HCT116 (cell line): Measurements from ENCODE around the gene TBCCD1. TPM values are rescaled to one million over a fixed set of nuclear protein-coding genes. Genes with fewer than 3 reads are reported as not detected.

Source experiments
- ATAC-seq: fragments of 200-7000 bp; cut with Tn5 transposase; 2 replicates; pipeline ENCODE4 v1.9.1; 2020; ENCODE audit warnings: mild to moderate bottlenecking, moderate library complexity
- BruUV-seq: library from RNA; stranded (reverse); fragments of 400-500 nt; replicated peaks from 2 replicates; lab custom pipeline; 2021; lab: Mats Ljungman, UMichigan
- CTCF ChIA-PET: fragments of 300-600 bp; sonication (Branson Sonifier 250); formaldehyde crosslinking; loops from one replicate; lab custom pipeline; 2021; ENCODE audit warnings: antibody characterized with exemption; lab: Charles Lee
- POLR2A ChIA-PET: fragments of 300-600, 350-600 bp; sonication (Branson Sonifier 250); formaldehyde crosslinking; loops from one replicate; lab custom pipeline; 2021; ENCODE audit warnings: antibody characterized with exemption; lab: Charles Lee
- RAD21 ChIA-PET, 2 experiments: fragments of 300-600 bp; sonication (Branson Sonifier 250); formaldehyde crosslinking; loops; one replicate each; lab custom pipeline; 2023; ENCODE audit warnings: low total read pairs in 2 of 2; ENCODE audit not compliant: uncharacterized antibody in 2 of 2, unreplicated experiment in 2 of 2, low non-redundant PET in 1 of 2; lab: Charles Lee
- DNase-seq: peaks from one replicate; pipeline ENCODE4 v3.0.0-alpha.2; 2010; ENCODE audit warnings: low read depth, low spot score
- H2AFZ ChIP-seq: fragments of 200-600 bp; shearing (Covaris generic), sonication (generic); 2 replicates; pipeline ENCODE4 v1.6.1; 2017; ENCODE audit warnings: low read depth, mixed run types, mixed read lengths, antibody characterized with exemption, low read length; ENCODE audit not compliant: poor library complexity, severe bottlenecking
- H3K27ac ChIP-seq: 2 replicates; pipeline ENCODE4 v1.5.1; 2012; ENCODE audit warnings: low read depth, low read length
- H3K27me3 ChIP-seq: fragments of 200-600 bp; sonication (generic); 2 replicates; pipeline ENCODE4 v1.6.1; 2016; ENCODE audit warnings: mixed run types, low read length, mixed read lengths; ENCODE audit not compliant: insufficient read depth
- H3K36me3 ChIP-seq, 2 experiments: fragments of 200-500 bp in 1 of 2; fragments of 200-600 bp in 1 of 2; sonication (Bioruptor generic) in 1 of 2; sonication (generic) in 1 of 2; 2 replicates each; pipeline versions ENCODE4 v1.5.1 to v1.6.1; 2014 to 2016; ENCODE audit warnings: low read length in 2 of 2, inconsistent platforms in 1 of 2, mixed read lengths in 1 of 2, mixed run types in 1 of 2; ENCODE audit not compliant: insufficient read depth in 2 of 2, control insufficient read depth in 1 of 2
- H3K4me1 ChIP-seq, 2 experiments: fragments of 200-600 bp in 1 of 2; sonication (generic) in 1 of 2; 2 replicates each; pipeline versions ENCODE4 v1.5.1 to v1.6.1; 2012 to 2017; ENCODE audit warnings: low read length in 2 of 2, inconsistent platforms in 1 of 2, mild to moderate bottlenecking in 1 of 2, mixed read lengths in 1 of 2, mixed run types in 1 of 2, moderate library complexity in 1 of 2; ENCODE audit not compliant: insufficient read depth in 2 of 2, control insufficient read depth in 1 of 2
- H3K4me2 ChIP-seq: fragments of 200-600 bp; sonication (generic); 2 replicates; pipeline ENCODE4 v1.6.1; 2017; ENCODE audit warnings: mixed run types, low read length, mixed read lengths
- H3K4me3 ChIP-seq, 2 experiments: fragments of 200-600 bp in 1 of 2; sonication (generic) in 1 of 2; replicated peaks in 1 of 2; 2 replicates each; pipeline ENCODE4 v1.5.1; 2011 to 2016; ENCODE audit warnings: low read length in 2 of 2, control low read depth in 1 of 2, low read depth in 1 of 2, mild to moderate bottlenecking in 1 of 2, mixed read lengths in 1 of 2, mixed run types in 1 of 2
- H3K79me2 ChIP-seq: fragments of 200-600 bp; sonication (generic); 2 replicates; pipeline ENCODE4 v1.6.1; 2017; ENCODE audit warnings: mild to moderate bottlenecking, mixed run types, low read length, moderate library complexity, mixed read lengths; ENCODE audit not compliant: insufficient read depth
- H3K9ac ChIP-seq: fragments of 200-600 bp; sonication (generic); 2 replicates; pipeline ENCODE4 v1.6.1; 2016; ENCODE audit warnings: low read length, mixed read lengths
- H3K9me2 ChIP-seq: fragments of 200-600 bp; sonication (generic), shearing (Covaris generic); 2 replicates; pipeline ENCODE4 v1.6.1; 2017; ENCODE audit warnings: mixed run types, mild to moderate bottlenecking, moderate library complexity; ENCODE audit not compliant: insufficient read depth
- H3K9me3 ChIP-seq, 2 experiments: fragments of 200-500 bp in 1 of 2; fragments of 200-600 bp in 1 of 2; sonication (Bioruptor generic) in 1 of 2; sonication (generic) in 1 of 2; 2 replicates each; pipeline ENCODE4 v1.6.1; 2014 to 2017; ENCODE audit warnings: low read length in 2 of 2, mixed read lengths in 2 of 2, inconsistent platforms in 1 of 2, low read depth in 1 of 2, mild to moderate bottlenecking in 1 of 2, mixed run types in 1 of 2, moderate library complexity in 1 of 2; ENCODE audit not compliant: control insufficient read depth in 1 of 2, insufficient read depth in 1 of 2
- H4K20me1 ChIP-seq: fragments of 200-600 bp; sonication (generic), shearing (Covaris generic); 2 replicates; pipeline ENCODE4 v1.6.1; 2017; ENCODE audit warnings: mixed run types, mild to moderate bottlenecking, moderate library complexity; ENCODE audit not compliant: insufficient read depth
- CBX3 ChIP-seq: IDR thresholded peaks from 2 replicates; pipeline ENCODE4 v1.6.1; 2012; ENCODE audit warnings: low read depth
- FOSL1 ChIP-seq: IDR thresholded peaks from 2 replicates; pipeline ENCODE4 v1.6.1; 2012; ENCODE audit warnings: low read depth
- RAD21 ChIP-seq: IDR thresholded peaks from 2 replicates; pipeline ENCODE4 v1.6.1; 2012; ENCODE audit warnings: low read depth, mild to moderate bottlenecking
- SP1 ChIP-seq: IDR thresholded peaks from 2 replicates; pipeline ENCODE4 v1.6.1; 2012; ENCODE audit warnings: low read depth
- ZNF274 ChIP-seq: fragments of 200-500 bp; sonication (Bioruptor generic); IDR thresholded peaks from 2 replicates; pipeline ENCODE4 v1.6.1; 2014; ENCODE audit warnings: mild to moderate bottlenecking, low read depth, low read length, inconsistent platforms
- intact Hi-C: fragments of 100-400 bp; cut with micrococcal nuclease; formaldehyde crosslinking; loops from 2 replicates; pipeline ENCODE4 v1.10.0; 2022
- total RNA-seq: library from RNA; stranded (reverse); gene quantifications from one replicate; pipeline ENCODE4 v1.2.1, GENCODE V29; 2021; ENCODE audit not compliant: unreplicated experiment
- TF ChIP-seq, protein P1 (sequence below): IDR thresholded peaks from 2 replicates; pipeline ENCODE4 v1.6.1; 2011; ENCODE audit warnings: mild to moderate bottlenecking, low read length, moderate library complexity; ENCODE audit not compliant: insufficient replicate concordance; ENCODE audit errors: extremely low read depth
- TF ChIP-seq, protein P2 (sequence below): IDR thresholded peaks from 2 replicates; pipeline ENCODE4 v1.6.1; 2012

The TBCCD1 gene
- total RNA-seq, 1 experiment from 2014 or later, result 16.8 TPM

DNA sequence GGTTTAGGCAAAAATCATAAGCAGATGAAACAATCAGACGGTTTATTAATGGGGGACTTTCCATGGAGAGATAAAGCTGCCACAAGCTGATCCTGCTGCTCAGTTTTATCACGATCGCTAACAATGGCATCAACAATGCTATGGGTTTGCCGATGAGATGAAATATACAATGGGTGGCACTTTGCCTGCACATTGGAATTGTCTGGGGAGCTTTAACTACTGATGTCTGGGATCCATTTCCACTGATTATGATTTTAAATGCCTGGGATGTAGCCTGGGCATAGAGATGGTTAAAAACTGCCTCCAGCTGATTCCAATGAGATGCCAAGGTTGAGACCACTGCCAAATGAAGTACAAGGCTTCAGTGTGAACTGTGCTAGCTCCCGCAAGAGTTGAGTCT lies 53.8 kb downstream of the TBCCD1 start (continued):
- TF ChIP-seq, protein P1, sequence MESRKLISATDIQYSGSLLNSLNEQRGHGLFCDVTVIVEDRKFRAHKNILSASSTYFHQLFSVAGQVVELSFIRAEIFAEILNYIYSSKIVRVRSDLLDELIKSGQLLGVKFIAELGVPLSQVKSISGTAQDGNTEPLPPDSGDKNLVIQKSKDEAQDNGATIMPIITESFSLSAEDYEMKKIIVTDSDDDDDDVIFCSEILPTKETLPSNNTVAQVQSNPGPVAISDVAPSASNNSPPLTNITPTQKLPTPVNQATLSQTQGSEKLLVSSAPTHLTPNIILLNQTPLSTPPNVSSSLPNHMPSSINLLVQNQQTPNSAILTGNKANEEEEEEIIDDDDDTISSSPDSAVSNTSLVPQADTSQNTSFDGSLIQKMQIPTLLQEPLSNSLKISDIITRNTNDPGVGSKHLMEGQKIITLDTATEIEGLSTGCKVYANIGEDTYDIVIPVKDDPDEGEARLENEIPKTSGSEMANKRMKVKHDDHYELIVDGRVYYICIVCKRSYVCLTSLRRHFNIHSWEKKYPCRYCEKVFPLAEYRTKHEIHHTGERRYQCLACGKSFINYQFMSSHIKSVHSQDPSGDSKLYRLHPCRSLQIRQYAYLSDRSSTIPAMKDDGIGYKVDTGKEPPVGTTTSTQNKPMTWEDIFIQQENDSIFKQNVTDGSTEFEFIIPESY, result no peak
- TF ChIP-seq RAD21, result no peak
- TF ChIP-seq, protein P2, sequence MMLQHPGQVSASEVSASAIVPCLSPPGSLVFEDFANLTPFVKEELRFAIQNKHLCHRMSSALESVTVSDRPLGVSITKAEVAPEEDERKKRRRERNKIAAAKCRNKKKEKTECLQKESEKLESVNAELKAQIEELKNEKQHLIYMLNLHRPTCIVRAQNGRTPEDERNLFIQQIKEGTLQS, result no peak
- no peak for TF ChIP-seq CBX3

DNA sequence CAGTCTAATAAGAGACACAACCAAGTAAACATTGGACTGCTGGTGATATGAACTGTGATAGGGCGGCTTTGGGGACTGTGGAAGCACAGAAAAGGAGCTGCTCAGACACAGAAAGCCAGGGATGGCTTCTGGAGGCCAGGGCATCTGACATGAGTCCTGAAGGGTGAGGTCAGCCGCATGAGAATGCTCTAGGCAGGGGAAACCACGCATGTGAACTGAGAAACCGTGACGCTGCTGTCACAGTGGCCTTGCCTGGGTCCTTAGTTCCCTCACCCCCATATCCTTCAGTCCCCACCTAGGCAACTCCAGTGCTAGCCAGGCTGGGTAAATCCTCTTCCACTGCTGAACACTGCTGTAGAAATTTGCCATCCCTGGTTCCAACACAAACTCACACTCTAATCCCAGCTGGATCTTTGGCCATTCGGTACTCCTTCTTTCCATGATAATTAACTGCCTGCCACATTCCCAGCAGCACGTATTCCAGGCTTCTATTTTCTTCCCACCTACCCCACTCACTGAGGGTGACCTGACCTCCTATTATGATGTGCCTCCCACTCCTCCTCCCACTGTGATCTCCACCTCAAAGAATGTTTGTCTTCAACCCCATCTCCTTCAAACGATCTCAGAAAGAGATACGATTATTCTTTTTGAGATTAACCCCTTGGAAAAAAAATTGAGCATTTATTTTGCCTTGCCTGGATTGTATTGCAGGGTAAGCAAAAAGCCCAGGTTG lies 54.4 kb downstream of the TBCCD1 start:
- no TSS peak for BruUV-seq
- RAD21 ChIA-PET, result no interaction called here
- CTCF ChIA-PET, result no interaction called here

More for the DNA sequence above, 54.4 kb downstream of the TBCCD1 start:
- no peak overlapping the region for H3K4me2 ChIP-seq
- no peaks in the 10 kb centered on the region for H3K9me3 ChIP-seq
- no peaks in the 10 kb centered on the region for H4K20me1 ChIP-seq
- peaks cover 35% of the 10 kb centered on the region; the same call in 1 of the 2 replicates for H3K27me3 ChIP-seq
- no peak for DNase-seq
- ATAC-seq, result no peak
- no peaks in the 10 kb centered on the region for H3K9me2 ChIP-seq
- no peaks in the 10 kb centered on the region for H3K36me3 ChIP-seq
- TF ChIP-seq FOSL1 (no peak), ZNF274 (no peak), SP1 (no peak)
- TF ChIP-seq, protein P1, result no peak
- H2AFZ ChIP-seq, result no peak overlapping the region
- H3K9ac ChIP-seq, result no peak overlapping the region
- POLR2A ChIA-PET, result no interaction called here
- H3K4me1 ChIP-seq, result no peaks in the 10 kb centered on the region
- intact Hi-C loops, result no loop called here
- H3K79me2 ChIP-seq, result no peaks in the 10 kb centered on the region
- H3K4me3 ChIP-seq, result no peak overlapping the region
- no peak overlapping the region for H3K27ac ChIP-seq
